ENCODE measurements around the gene ANO7. TPM values are rescaled to one million over a fixed set of nuclear protein-coding genes. Genes with fewer than 3 reads are reported as not detected.

ANO7 gene
- total and polyA plus RNA-seq, 2 of the 13 experiments (the other 11 are each of a cell fraction or from before 2014, with no cell fraction given): 4.1 to 4.9 TPM

DNA sequence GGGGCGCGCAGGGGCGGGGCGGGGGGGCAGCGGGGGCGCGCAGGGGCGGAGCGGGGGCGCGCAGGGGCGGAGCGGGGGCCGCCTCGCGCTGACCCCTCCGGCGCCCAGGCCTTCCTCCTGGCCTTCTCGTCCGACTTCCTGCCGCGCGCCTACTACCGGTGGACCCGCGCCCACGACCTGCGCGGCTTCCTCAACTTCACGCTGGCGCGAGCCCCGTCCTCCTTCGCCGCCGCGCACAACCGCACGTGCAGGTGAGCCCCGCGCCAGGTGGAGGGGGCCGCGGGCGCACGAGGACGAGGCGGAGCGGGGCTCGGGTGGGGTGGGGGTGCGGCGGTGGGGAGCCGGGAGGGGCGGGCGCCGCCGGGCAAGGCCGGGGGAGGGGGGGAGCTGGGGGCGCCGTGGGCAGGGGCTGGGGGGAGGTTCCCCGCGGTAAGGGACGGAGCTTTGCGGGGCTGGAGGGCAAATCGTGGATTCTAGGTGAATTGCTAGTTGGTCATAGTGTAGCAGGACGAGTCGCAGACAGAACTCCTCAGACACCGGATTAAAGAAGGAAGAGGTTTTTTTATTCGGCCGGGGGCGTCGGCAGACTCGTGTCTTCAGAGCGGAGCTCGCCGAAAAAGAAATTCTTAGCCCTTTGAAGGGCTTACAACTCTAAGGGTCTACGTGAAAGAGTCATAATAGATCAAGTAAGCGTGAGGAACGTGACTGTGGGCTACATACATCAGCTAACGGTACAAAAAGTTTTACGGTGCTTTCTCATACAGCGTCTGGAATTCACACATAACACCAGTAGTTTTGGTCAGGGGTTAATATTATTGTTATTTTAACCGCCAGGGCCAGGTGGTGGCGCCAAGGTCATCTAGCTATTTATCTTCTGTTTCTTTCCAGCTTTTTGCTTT is 29.9 kb downstream of the ANO7 start (continued):
- no peak for TF ChIP-seq ZEB1 (IDR thresholded peaks at IDR 0.05; ENCODE audit: insufficient replicate concordance, low read depth)
- TF ChIP-seq HOXA5 (CRISPR knock-in tag; IDR thresholded peaks at IDR 0.05): peak; percentile 12; the same call in 1 of the 2 replicates
- TF ChIP-seq ZFY (CRISPR knock-in tag; IDR thresholded peaks at IDR 0.05): peak; percentile 55
- TF ChIP-seq TBX2 (CRISPR knock-in tag; IDR thresholded peaks at IDR 0.05; ENCODE audit: borderline replicate concordance): no peak

DNA sequence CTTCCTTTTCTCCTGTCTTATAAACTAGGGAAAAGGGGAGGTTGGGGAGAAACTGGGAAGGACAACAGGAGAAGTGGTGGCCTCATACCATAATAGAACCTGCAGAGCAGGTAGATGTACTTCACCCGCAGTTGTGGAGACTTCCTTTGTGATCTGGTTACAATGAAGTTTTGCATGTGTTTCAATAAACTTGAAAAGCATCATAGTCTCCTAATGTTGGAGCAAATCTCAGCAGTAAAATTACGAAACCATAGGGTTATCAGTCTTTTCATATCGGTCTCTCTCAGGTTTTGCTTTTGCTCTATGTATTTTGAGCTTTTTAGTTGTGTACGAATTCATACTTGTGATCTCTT is 30.5 kb downstream of the ANO7 start:
- H3K27me3 ChIP-seq (ENCODE audit: control insufficient read depth in 1 of 2, insufficient read depth in 2 of 2, low read length in 2 of 2): peaks cover 0 to 7% of the 10 kb centered on the region in 2 experiments; a peak in 1 of 5 replicates
- ChIA-PET CTCF (ENCODE audit: low intra/inter-chr PET ratio, low total read pairs) (no interaction called here), POLR2A (interaction anchor here (0.7 to 1.2 kb wide), 4 partner anchors 68 to 559 kb away, joined by 3 to 5 read pairs (median 3); partner anchors contain the start of gene PPP1R7)
- peaks cover 2 to 7% of the 10 kb centered on the region in 2 experiments; a peak in 2 of 5 replicates for H3K36me3 ChIP-seq (replicated peaks in 1 of 2; ENCODE audit: control insufficient read depth in 1 of 2, insufficient read depth in 2 of 2, low read length in 2 of 2)
- H3K27ac ChIP-seq (ENCODE audit: extremely low read length, insufficient read depth, low read length): peak overlapping the region; percentile 84
- no peak for ATAC-seq
- in situ Hi-C loops (cut with HindIII; ENCODE audit: extremely low pct_ligation_motif_present, low pct_unique_long_range_greater_than_20kb) (loop anchor here (5.0 to 25.0 kb wide), 2 partner anchors 127 to 657 kb away; partner anchors contain the start of genes ANKMY1, DUSP28 and RNPEPL1), intact Hi-C loops (cut with micrococcal nuclease; ENCODE audit: unreplicated experiment) (no loop called here)
- H3K4me2 ChIP-seq (ENCODE audit: low read depth, low read length): peak overlapping the region; percentile 88
- H3K9ac ChIP-seq (ENCODE audit: insufficient read depth, low read depth, low read length): peak overlapping the region; percentile 82
- peaks cover 41% of the 10 kb centered on the region for H3K79me2 ChIP-seq (ENCODE audit: insufficient read depth, low read length)
- peaks cover 74% of the 10 kb centered on the region for H3K4me1 ChIP-seq (ENCODE audit: insufficient read depth, low read length)
- peak overlapping the region; percentile 61 to 77 (median 70); a peak in 5 of 6 replicates for H3K4me3 ChIP-seq (replicated peaks in 1 of 3; ENCODE audit: insufficient read depth in 1 of 3, low read depth in 2 of 3, low read length in 3 of 3)
- DNase-seq (ENCODE audit: low spot score): no peak
- no peaks in the 10 kb centered on the region for H3K9me3 ChIP-seq (ENCODE audit: low read length)
- 16% methylated on average over 4 of the region's 4 CpGs for WGBS (ENCODE audit: low lambda C conversion rate)
- no peak overlapping the region for H2AFZ ChIP-seq (ENCODE audit: low read length)
- FAIRE-seq: no peak
- BruUV-seq (replicated peaks): no TSS peak
- H4K20me1 ChIP-seq (ENCODE audit: insufficient read depth, low read length): peaks cover 3% of the 10 kb centered on the region; the same call in 1 of the 2 replicates
- TF ChIP-seq ZNF496 (CRISPR knock-in tag; IDR thresholded peaks at IDR 0.05; ENCODE audit: insufficient replicate concordance) (no peak), ARID2 (CRISPR knock-in tag; IDR thresholded peaks at IDR 0.05; ENCODE audit: borderline replicate concordance) (0 out of 2 replicates have a peak, but pooled peaks have one; percentile 43), ZNF451 (CRISPR knock-in tag; IDR thresholded peaks at IDR 0.05) (no peak), KMT2B (CRISPR knock-in tag; IDR thresholded peaks at IDR 0.05) (0 out of 2 replicates have a peak, but pooled peaks have one; percentile 13), SMYD3 (CRISPR knock-in tag; IDR thresholded peaks at IDR 0.05) (no peak), REL (CRISPR knock-in tag; conservative IDR thresholded peaks at IDR 0.05) (no peak), ZNF232 (CRISPR knock-in tag; IDR thresholded peaks at IDR 0.05; ENCODE audit: borderline replicate concordance) (no peak), CCDC6 (CRISPR knock-in tag; IDR thresholded peaks at IDR 0.05) (no peak), IRX3 (CRISPR knock-in tag; IDR thresholded peaks at IDR 0.05; ENCODE audit: borderline replicate concordance, low read depth) (no peak), NCOA1 (CRISPR knock-in tag; IDR thresholded peaks at IDR 0.05) (no peak), ZNF33A (CRISPR knock-in tag; IDR thresholded peaks at IDR 0.05; ENCODE audit: borderline replicate concordance) (no peak)
- TF ChIP-seq, protein P1, sequence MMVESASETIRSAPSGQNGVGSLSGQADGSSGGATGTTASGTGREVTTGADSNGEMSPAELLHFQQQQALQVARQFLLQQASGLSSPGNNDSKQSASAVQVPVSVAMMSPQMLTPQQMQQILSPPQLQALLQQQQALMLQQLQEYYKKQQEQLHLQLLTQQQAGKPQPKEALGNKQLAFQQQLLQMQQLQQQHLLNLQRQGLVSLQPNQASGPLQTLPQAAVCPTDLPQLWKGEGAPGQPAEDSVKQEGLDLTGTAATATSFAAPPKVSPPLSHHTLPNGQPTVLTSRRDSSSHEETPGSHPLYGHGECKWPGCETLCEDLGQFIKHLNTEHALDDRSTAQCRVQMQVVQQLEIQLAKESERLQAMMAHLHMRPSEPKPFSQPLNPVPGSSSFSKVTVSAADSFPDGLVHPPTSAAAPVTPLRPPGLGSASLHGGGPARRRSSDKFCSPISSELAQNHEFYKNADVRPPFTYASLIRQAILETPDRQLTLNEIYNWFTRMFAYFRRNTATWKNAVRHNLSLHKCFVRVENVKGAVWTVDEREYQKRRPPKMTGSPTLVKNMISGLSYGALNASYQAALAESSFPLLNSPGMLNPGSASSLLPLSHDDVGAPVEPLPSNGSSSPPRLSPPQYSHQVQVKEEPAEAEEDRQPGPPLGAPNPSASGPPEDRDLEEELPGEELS (CRISPR knock-in tag; IDR thresholded peaks at IDR 0.05): no peak
- TF ChIP-seq, protein P2, sequence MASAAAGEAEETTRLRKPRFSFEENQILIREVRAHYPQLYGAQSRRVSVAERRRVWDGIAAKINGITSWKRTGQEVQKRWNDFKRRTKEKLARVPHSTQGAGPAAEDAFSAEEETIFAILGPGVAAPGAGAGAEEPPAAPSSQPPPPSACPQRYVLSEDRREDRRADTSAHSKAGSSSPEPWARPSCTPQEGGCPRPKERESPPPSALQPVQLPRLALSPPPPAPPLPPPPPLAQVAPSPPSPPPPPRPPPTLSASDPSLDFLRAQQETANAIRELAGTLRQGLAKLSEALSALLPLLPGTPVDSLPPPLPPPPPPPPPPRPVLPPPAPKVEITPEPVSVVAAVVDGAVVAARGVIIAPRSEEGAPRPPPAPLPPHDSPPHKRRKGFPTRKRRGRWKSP (CRISPR knock-in tag; IDR thresholded peaks at IDR 0.05): 0 out of 2 replicates have a peak, but pooled peaks have one; percentile 28
- TF ChIP-seq, protein P3, sequence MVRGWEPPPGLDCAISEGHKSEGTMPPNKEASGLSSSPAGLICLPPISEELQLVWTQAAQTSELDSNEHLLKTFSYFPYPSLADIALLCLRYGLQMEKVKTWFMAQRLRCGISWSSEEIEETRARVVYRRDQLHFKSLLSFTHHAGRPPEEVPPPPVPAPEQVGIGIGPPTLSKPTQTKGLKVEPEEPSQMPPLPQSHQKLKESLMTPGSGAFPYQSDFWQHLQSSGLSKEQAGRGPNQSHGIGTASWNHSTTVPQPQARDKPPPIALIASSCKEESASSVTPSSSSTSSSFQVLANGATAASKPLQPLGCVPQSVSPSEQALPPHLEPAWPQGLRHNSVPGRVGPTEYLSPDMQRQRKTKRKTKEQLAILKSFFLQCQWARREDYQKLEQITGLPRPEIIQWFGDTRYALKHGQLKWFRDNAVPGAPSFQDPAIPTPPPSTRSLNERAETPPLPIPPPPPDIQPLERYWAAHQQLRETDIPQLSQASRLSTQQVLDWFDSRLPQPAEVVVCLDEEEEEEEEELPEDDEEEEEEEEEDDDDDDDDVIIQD (CRISPR knock-in tag; IDR thresholded peaks at IDR 0.05; ENCODE audit: low read depth): 0 out of 2 replicates have a peak, but pooled peaks have one; percentile 9
